Astrocyte (in vitro differentiated cells and primary cell): Measurements from ENCODE around the gene HSPA1A. TPM values are rescaled to one million over a fixed set of nuclear protein-coding genes. Genes with fewer than 3 reads are reported as not detected.

Source experiments
- DNase-seq: peaks from one replicate; pipeline ENCODE4 v3.0.0-alpha.2; 2010; ENCODE audit warnings: low read depth
- FAIRE-seq: peaks from 2 replicates; lab custom pipeline; 2011; peaks lifted over from hg19 to GRCh38; lab: Jason Lieb, UNC
- H2AFZ ChIP-seq: 2 replicates; pipeline ENCODE4 v1.6.0; 2012; ENCODE audit warnings: low read depth, low read length, inconsistent platforms
- H3K27ac ChIP-seq: 2 replicates; pipeline ENCODE4 v1.5.1; 2011; ENCODE audit warnings: low read depth, low read length, inconsistent platforms
- H3K27me3 ChIP-seq: 2 replicates; pipeline ENCODE4 v1.6.0; 2011; ENCODE audit warnings: low read length, inconsistent platforms; ENCODE audit not compliant: insufficient read depth
- H3K36me3 ChIP-seq: 2 replicates; pipeline ENCODE4 v1.5.1; 2011; ENCODE audit warnings: low read length, inconsistent platforms; ENCODE audit not compliant: insufficient read depth
- H3K4me1 ChIP-seq: 2 replicates; pipeline ENCODE4 v1.5.1; 2011; ENCODE audit warnings: low read length, inconsistent platforms; ENCODE audit not compliant: insufficient read depth
- H3K4me2 ChIP-seq: 2 replicates; pipeline ENCODE4 v1.6.0; 2012; ENCODE audit warnings: low read length, inconsistent platforms
- H3K4me3 ChIP-seq: 2 replicates; pipeline ENCODE4 v1.5.1; 2011; ENCODE audit warnings: low read depth, mild to moderate bottlenecking, low read length, inconsistent platforms; ENCODE audit not compliant: insufficient read depth
- H3K79me2 ChIP-seq: 2 replicates; pipeline ENCODE4 v1.6.0; 2012; ENCODE audit warnings: mild to moderate bottlenecking, low read length, inconsistent platforms; ENCODE audit not compliant: insufficient read depth
- H3K9ac ChIP-seq: 2 replicates; pipeline ENCODE4 v1.6.0; 2012; ENCODE audit warnings: mild to moderate bottlenecking, low read length, inconsistent platforms
- H3K9me3 ChIP-seq: 2 replicates; pipeline ENCODE4 v1.5.1; 2012; ENCODE audit warnings: low read depth, mild to moderate bottlenecking, low read length, inconsistent platforms; ENCODE audit not compliant: insufficient read depth
- H4K20me1 ChIP-seq: 2 replicates; pipeline ENCODE4 v1.6.0; 2012; ENCODE audit warnings: low read length, inconsistent platforms; ENCODE audit not compliant: insufficient read depth
- H3K27ac Mint-ChIP-seq: one replicate; pipeline ENCODE4 v1.8.0; 2021; ENCODE audit warnings: mild to moderate bottlenecking, mixed read lengths; ENCODE audit not compliant: unreplicated experiment
- H3K27me3 Mint-ChIP-seq: one replicate; pipeline ENCODE4 v1.8.0; 2021; ENCODE audit warnings: low read depth, mixed read lengths; ENCODE audit not compliant: unreplicated experiment
- H3K36me3 Mint-ChIP-seq: one replicate; pipeline ENCODE4 v1.8.0; 2021; ENCODE audit warnings: low read depth, mixed read lengths; ENCODE audit not compliant: unreplicated experiment
- H3K4me1 Mint-ChIP-seq: one replicate; pipeline ENCODE4 v1.8.0; 2021; ENCODE audit warnings: low read depth, mixed read lengths; ENCODE audit not compliant: unreplicated experiment
- H3K4me3 Mint-ChIP-seq: one replicate; pipeline ENCODE4 v1.8.0; 2021; ENCODE audit warnings: mild to moderate bottlenecking, moderate library complexity, mixed read lengths; ENCODE audit not compliant: unreplicated experiment
- H3K9me3 Mint-ChIP-seq: one replicate; pipeline ENCODE4 v1.8.0; 2021; ENCODE audit warnings: mild to moderate bottlenecking, mixed read lengths; ENCODE audit not compliant: unreplicated experiment
- EZH2 ChIP-seq: IDR thresholded peaks from 2 replicates; pipeline ENCODE4 v1.6.1; 2012; ENCODE audit warnings: mild to moderate bottlenecking, low read length, inconsistent platforms; ENCODE audit not compliant: insufficient read depth
- total RNA-seq: library from RNA; stranded (reverse); gene quantifications from 2 replicates; pipeline ENCODE4 v1.2.1, GENCODE V29; 2021
- TF ChIP-seq, protein P1 (sequence below): IDR thresholded peaks from 2 replicates; pipeline ENCODE4 v1.5.1; 2011; ENCODE audit warnings: low read depth, mild to moderate bottlenecking, inconsistent platforms, low read length, moderate library complexity; ENCODE audit not compliant: insufficient read depth

Gene HSPA1A
- total RNA-seq, 1 donor from 2014 or later: 52.7 TPM

DNA sequence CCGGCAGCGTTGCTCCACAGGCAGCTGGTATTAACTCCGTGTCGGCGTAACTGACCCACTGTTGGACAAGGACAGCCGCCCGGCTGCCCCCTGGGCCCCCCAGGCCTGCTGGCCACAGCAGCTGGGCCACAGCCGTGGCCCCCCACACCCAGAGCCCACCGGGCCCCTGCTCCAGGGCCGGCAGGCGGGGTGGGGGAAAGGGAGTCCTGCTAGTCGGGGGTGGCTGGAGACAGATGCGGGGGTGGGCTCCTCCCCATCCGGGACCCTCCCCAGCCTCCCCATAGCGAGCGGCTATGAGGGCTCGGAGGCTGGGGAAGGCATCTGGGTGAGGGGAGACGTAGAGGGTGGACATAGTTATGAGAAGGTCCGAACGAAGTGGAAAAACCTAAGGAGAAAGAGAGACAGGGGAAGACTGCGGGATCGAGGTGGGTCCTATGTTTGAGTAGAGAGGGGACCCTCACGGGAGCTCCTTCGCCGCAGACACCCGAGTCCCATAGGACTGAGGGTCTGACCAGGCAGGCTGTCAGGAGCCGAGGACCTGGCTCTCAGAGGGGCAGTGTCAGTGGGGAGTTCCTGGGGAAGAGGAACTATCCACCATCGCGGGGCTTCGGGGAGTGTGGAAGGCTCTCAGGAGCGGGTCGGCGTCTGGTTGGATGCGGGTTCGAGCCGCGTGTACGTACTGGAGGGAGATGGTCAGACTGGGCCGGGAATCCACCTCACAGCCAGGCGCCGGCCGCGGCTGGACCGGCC, 20.3 kb upstream of the HSPA1A start:
- Histone ChIP-seq H3K9me3 (no peaks in the 10 kb centered on the region), H3K9ac (peak overlapping the region; percentile 94), H3K27me3 (no peaks in the 10 kb centered on the region), H4K20me1 (peaks cover 11% of the 10 kb centered on the region), H3K36me3 (peaks cover 18% of the 10 kb centered on the region), H3K27ac (peak overlapping the region; percentile 94), H3K4me1 (peaks cover 21% of the 10 kb centered on the region), H2AFZ (peak overlapping the region; percentile 77), H3K4me3 (peak overlapping the region; percentile 79), H3K4me2 (peak overlapping the region; percentile 89), H3K79me2 (peaks cover 42% of the 10 kb centered on the region)
- TF ChIP-seq, protein P1, sequence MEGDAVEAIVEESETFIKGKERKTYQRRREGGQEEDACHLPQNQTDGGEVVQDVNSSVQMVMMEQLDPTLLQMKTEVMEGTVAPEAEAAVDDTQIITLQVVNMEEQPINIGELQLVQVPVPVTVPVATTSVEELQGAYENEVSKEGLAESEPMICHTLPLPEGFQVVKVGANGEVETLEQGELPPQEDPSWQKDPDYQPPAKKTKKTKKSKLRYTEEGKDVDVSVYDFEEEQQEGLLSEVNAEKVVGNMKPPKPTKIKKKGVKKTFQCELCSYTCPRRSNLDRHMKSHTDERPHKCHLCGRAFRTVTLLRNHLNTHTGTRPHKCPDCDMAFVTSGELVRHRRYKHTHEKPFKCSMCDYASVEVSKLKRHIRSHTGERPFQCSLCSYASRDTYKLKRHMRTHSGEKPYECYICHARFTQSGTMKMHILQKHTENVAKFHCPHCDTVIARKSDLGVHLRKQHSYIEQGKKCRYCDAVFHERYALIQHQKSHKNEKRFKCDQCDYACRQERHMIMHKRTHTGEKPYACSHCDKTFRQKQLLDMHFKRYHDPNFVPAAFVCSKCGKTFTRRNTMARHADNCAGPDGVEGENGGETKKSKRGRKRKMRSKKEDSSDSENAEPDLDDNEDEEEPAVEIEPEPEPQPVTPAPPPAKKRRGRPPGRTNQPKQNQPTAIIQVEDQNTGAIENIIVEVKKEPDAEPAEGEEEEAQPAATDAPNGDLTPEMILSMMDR: no peak
- no peak for TF ChIP-seq EZH2
- no peak for FAIRE-seq
- Mint-ChIP-seq H3K9me3 (no peaks in the 10 kb centered on the region), H3K4me1 (peaks cover 11% of the 10 kb centered on the region), H3K36me3 (peaks cover 10% of the 10 kb centered on the region), H3K27ac (peak overlapping the region; percentile 98), H3K4me3 (peak overlapping the region; percentile 99), H3K27me3 (no peaks in the 10 kb centered on the region)
- no peak for DNase-seq

DNA sequence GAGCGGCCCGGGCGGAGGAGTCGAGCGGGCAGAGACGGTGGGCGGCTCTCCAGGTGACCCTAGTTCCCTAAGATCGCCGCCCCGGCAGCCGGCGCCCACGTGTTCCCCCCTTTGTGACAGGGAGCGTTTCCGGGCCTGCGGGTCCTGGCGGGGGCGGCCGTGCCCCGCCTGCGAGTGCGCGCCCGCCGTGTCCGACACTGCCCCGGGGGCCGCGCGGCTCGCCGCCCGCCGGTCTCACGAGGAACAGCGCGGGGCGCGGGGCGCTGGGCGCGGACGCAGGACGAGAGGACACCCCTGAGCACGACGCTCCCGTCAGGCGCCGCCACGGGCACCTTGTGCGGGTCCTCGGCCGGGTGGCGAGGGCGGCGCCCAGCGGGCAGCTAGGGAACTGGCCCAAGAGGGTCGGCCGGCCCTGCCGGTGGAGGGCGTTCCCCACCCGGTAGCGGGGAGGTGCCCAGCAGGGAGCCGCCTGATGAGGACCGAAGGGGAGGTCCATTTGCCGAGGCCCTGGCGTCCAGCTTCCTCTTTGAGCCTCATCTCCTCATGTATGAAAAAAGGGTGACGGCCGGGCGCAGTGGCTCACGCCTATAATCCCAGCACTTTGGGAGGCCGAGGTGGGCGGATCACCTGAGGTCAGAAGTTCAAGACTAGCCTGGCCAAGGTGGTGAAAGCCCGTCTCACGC, 19.6 kb upstream of the HSPA1A start, which contains the start of gene VARS1:
Gene VARS1 (minus strand): TSS at position 137 of the 683 bp plus-strand sequence. CDS start 535 bp downstream, outside the sequence.
- H3K4me2 ChIP-seq: peak within 1 kb of the TSS; percentile 89
- H3K27ac Mint-ChIP-seq: peak within 1 kb of the TSS; percentile 98
- peak within 1 kb of the TSS; percentile 77 for H2AFZ ChIP-seq
- peak within 1 kb of the TSS; percentile 94 for H3K27ac ChIP-seq
- H3K27me3 ChIP-seq: no peaks in the 10 kb centered on the region
- H3K79me2 ChIP-seq: peaks cover 42% of the 10 kb centered on the region
- no peaks in the 10 kb centered on the region for H3K27me3 Mint-ChIP-seq
- H3K9ac ChIP-seq: peak within 1 kb of the TSS; percentile 94
- TF ChIP-seq EZH2: no peak
- TF ChIP-seq, protein P1: peak; percentile 40
- H3K4me1 ChIP-seq: peaks cover 21% of the 10 kb centered on the region
- H3K4me3 ChIP-seq: peak within 1 kb of the TSS; percentile 79
- no peaks in the 10 kb centered on the region for H3K9me3 ChIP-seq
- peaks cover 16% of the 10 kb centered on the region for H3K36me3 ChIP-seq
- peaks cover 11% of the 10 kb centered on the region for H3K4me1 Mint-ChIP-seq
- peaks cover 10% of the 10 kb centered on the region for H3K36me3 Mint-ChIP-seq
- peaks cover 11% of the 10 kb centered on the region for H4K20me1 ChIP-seq
- no peaks in the 10 kb centered on the region for H3K9me3 Mint-ChIP-seq
- FAIRE-seq (no peak), DNase-seq (peak; percentile 72)
- H3K4me3 Mint-ChIP-seq: peak within 1 kb of the TSS; percentile 99
